HepG2 (cell line): ENCODE measurements around the gene PLPP7. TPM values are rescaled to one million over a fixed set of nuclear protein-coding genes. Genes with fewer than 3 reads are reported as not detected.

Experiments
- ATAC-seq: fragments of 200-7000 bp; cut with Tn5 transposase; 3 replicates; pipeline ENCODE4 v1.9.1; 2020; ENCODE audit warnings: mild to moderate bottlenecking, moderate library complexity
- BruUV-seq: library from RNA; stranded (reverse); fragments of 400-500 nt; replicated peaks from 2 replicates; lab custom pipeline; 2021; lab: Mats Ljungman, UMichigan
- CTCF ChIA-PET: fragments of 300-600 bp; formaldehyde crosslinking; extraction: SDS; loops from one replicate; lab custom pipeline; 2021; ENCODE audit warnings: low total read pairs, inconsistent platforms, low intra/inter-chr PET ratio; lab: Yijun Ruan, JAX
- POLR2A ChIA-PET: fragments of 350-600 bp; sonication (Branson Sonifier 250); formaldehyde crosslinking; loops from one replicate; lab custom pipeline; 2020; ENCODE audit warnings: antibody characterized with exemption, inconsistent platforms; lab: Yijun Ruan, JAX
- DNase-seq: peaks from one replicate; pipeline ENCODE4 v3.0.0-alpha.2; 2015; ENCODE audit warnings: low spot score
- FAIRE-seq: peaks from 3 replicates; lab custom pipeline; 2011; peaks lifted over from hg19 to GRCh38; lab: Jason Lieb, UNC
- H2AFZ ChIP-seq: one replicate; pipeline ENCODE4 v1.6.1; 2011; ENCODE audit warnings: low read length, inconsistent platforms
- H3K27ac ChIP-seq: fragments of 300-600 bp; 3 replicates; pipeline ENCODE4 v1.8.0; 2011; ENCODE audit warnings: mixed run types, mild to moderate bottlenecking, mixed read lengths, low read length, inconsistent platforms; ENCODE audit not compliant: insufficient read depth; ENCODE audit errors: extremely low read length
- H3K27me3 ChIP-seq, 2 experiments: fragments of 200-600 bp in 1 of 2; 2 replicates in 1 of 2; 3 replicates in 1 of 2; pipeline versions ENCODE4 v1.6.0 to v1.8.0; 2011; ENCODE audit warnings: low read length in 2 of 2, mild to moderate bottlenecking in 2 of 2, moderate library complexity in 2 of 2, inconsistent platforms in 1 of 2; ENCODE audit not compliant: insufficient read depth in 2 of 2, control insufficient read depth in 1 of 2
- H3K36me3 ChIP-seq, 2 experiments: fragments of 200-600 bp in 1 of 2; replicated peaks in 1 of 2; 2 replicates in 1 of 2; 3 replicates in 1 of 2; pipeline versions ENCODE4 v1.5.1 to v1.8.0; 2011; ENCODE audit warnings: low read length in 2 of 2, inconsistent platforms in 1 of 2; ENCODE audit not compliant: insufficient read depth in 2 of 2, control insufficient read depth in 1 of 2
- H3K4me1 ChIP-seq: 2 replicates; pipeline ENCODE4 v1.5.1; 2012; ENCODE audit warnings: low read length, inconsistent platforms; ENCODE audit not compliant: insufficient read depth
- H3K4me2 ChIP-seq: 2 replicates; pipeline ENCODE4 v1.6.0; 2011; ENCODE audit warnings: low read depth, low read length, inconsistent platforms
- H3K4me3 ChIP-seq, 3 experiments: fragments of 200-600 bp in 1 of 3; sonication (generic), shearing (Covaris generic) in 1 of 3; replicated peaks in 1 of 3; 2 replicates each; pipeline ENCODE4 v1.5.1; 2011 to 2016; ENCODE audit warnings: low read length in 3 of 3, inconsistent platforms in 2 of 3, low read depth in 2 of 3, mild to moderate bottlenecking in 2 of 3, control low read depth in 1 of 3, mixed read lengths in 1 of 3; ENCODE audit not compliant: insufficient read depth in 1 of 3
- H3K79me2 ChIP-seq: one replicate; pipeline ENCODE4 v1.6.1; 2011; ENCODE audit warnings: low read length, inconsistent platforms; ENCODE audit not compliant: insufficient read depth
- H3K9ac ChIP-seq: 2 replicates; pipeline ENCODE4 v1.6.0; 2011; ENCODE audit warnings: mild to moderate bottlenecking, low read depth, low read length, inconsistent platforms; ENCODE audit not compliant: insufficient read depth
- H3K9me3 ChIP-seq: 2 replicates; pipeline ENCODE4 v1.5.1; 2012; ENCODE audit warnings: mild to moderate bottlenecking, low read length
- H4K20me1 ChIP-seq: 2 replicates; pipeline ENCODE4 v1.6.0; 2011; ENCODE audit warnings: inconsistent platforms, mild to moderate bottlenecking, low read length, moderate library complexity; ENCODE audit not compliant: insufficient read depth
- BCL6 ChIP-seq: IDR thresholded peaks from 2 replicates; pipeline ENCODE4 v1.6.1; 2016; ENCODE audit warnings: missing genetic modification reagents, missing compliant biosample characterization
- BRD4 ChIP-seq: sonication (generic); formaldehyde crosslinking; IDR thresholded peaks from 2 replicates; pipeline ENCODE4 v1.4.0; 2020; ENCODE audit warnings: missing genetic modification reagents
- ETS1 ChIP-seq: sonication (generic); formaldehyde crosslinking; IDR thresholded peaks from 2 replicates; pipeline ENCODE4 v1.4.0; 2020; ENCODE audit warnings: missing genetic modification reagents
- NFE2L2 ChIP-seq: fragments of 150-350 bp; IDR thresholded peaks from 2 replicates; pipeline ENCODE4 v1.6.1; 2014; ENCODE audit warnings: low read length
- ZNF143 ChIP-seq: sonication (generic); formaldehyde crosslinking; IDR thresholded peaks from 2 replicates; pipeline ENCODE4 v1.4.0; 2020; ENCODE audit warnings: missing genetic modification reagents
- ZNF7 ChIP-seq: IDR thresholded peaks from 2 replicates; pipeline ENCODE4 v1.6.1; 2016; ENCODE audit warnings: missing biosample characterization, missing genetic modification reagents
- ZNF768 ChIP-seq: sonication (generic); formaldehyde crosslinking; IDR thresholded peaks from 2 replicates; pipeline ENCODE4 v1.4.0; 2020; ENCODE audit warnings: missing genetic modification reagents
- ZSCAN12 ChIP-seq: sonication (generic); formaldehyde crosslinking; IDR thresholded peaks from 2 replicates; pipeline ENCODE4 v1.9.0; 2021; ENCODE audit warnings: mild to moderate bottlenecking, missing genetic modification reagents
- WGBS: methylation state at CpG from one replicate; pipeline ENCODE4 v1.1.6; 2017; ENCODE audit warnings: low lambda C conversion rate; 5-methylcytosine and 5-hydroxymethylcytosine counted together
- in situ Hi-C: cut with HindIII; loops from 2 replicates; pipeline ENCODE4 v1.10.0; 2017; ENCODE audit warnings: low pct_unique_long_range_greater_than_20kb; ENCODE audit not compliant: extremely low pct_ligation_motif_present
- intact Hi-C: fragments of 100-400 bp; cut with micrococcal nuclease; formaldehyde crosslinking; loops from one replicate; pipeline ENCODE4 v1.10.0; 2022; ENCODE audit not compliant: unreplicated experiment
- polyA plus RNA-seq, 8 experiments: library from polyadenylated mRNA; depleted of rRNA in 3 of 8; stranded (reverse) in 7 of 8; unstranded in 1 of 8; fragments of >200 nt; fragmentation: Illumina TruSeq in 4 of 8; extraction: Trizol in 4 of 8; gene quantifications; 2 replicates each; pipeline versions ENCODE4 v1.2.1 to v1.2.3, GENCODE V29; 2011 to 2016; ENCODE audit warnings: low read depth in 4 of 8, missing spikeins in 1 of 8, mixed read lengths in 1 of 8; ENCODE audit not compliant: insufficient read depth in 1 of 8
- total RNA-seq, 5 experiments: library from RNA; depleted of rRNA; stranded (reverse); fragments of >200 nt; fragmentation: Illumina TruSeq; extraction: Trizol; gene quantifications; 2 replicates each; pipeline ENCODE4 v1.2.3, GENCODE V29; 2016; ENCODE audit warnings: low read depth in 1 of 5
- TF ChIP-seq, protein P1 (sequence below): IDR thresholded peaks from 2 replicates; pipeline ENCODE4 v1.6.1; 2016

PLPP7 gene
- total and polyA plus RNA-seq, 2 of the 13 experiments (the other 11 are each of a cell fraction or from before 2014, with no cell fraction given): 0.33 to 1.2 TPM

DNA sequence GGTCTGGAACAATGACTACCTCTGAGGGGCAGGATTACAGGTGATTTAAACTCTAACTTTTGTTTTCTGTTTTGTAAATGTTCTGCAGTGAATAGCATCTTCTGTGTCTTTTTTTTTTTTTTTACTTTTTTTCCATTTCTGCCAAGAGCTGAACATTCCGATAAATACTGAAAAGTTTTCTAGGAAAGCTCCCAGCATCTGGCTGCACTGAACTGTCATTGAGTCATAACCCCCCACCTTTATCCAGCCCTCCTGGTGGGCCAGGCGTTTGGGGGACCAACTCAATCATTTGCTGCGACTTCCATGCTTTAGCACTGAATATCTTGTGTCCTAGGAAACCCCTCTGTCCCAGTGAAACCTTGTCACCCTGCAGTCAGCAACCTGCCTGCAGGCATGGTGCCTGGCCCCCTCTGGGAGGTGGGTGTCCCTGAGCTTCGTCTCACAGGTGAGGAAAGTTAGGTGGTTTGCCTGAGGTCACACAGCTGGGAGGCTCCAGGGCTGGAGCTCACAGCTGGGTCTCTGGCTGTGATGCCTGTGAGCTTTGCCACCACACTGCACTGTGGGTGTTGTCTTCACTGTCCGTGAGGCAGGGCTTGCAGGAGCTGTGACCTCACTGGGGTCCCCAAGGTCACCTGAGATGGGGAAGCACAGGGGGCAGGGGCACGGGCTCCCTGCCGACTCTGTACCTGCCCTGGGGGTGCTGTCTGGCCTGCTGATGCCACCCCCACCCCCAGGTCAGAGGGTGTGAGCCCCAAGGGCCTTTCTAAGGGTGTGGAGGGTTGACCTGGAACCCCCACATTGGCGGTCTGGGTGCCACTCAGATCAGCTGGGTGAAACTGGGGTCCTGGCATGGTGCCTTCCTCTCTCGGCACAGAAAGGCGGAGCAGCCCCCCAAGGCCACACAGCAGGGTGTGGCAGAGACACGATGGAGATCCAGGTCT is 14.1 kb downstream of the PLPP7 start:
- WGBS: 20% methylated on average over 6 of the region's 11 CpGs
- in situ Hi-C loops: no loop called here
- Histone ChIP-seq H3K79me2 (no peaks in the 10 kb centered on the region), H3K4me3 (no peak overlapping the region), H3K9ac (no peak overlapping the region), H2AFZ (no peak overlapping the region), H3K4me2 (no peak overlapping the region), H3K4me1 (peaks cover 13% of the 10 kb centered on the region), H4K20me1 (no peaks in the 10 kb centered on the region), H3K27me3 (peaks cover 6 to 49% of the 10 kb centered on the region in 2 experiments; a peak in 3 of 5 replicates), H3K9me3 (no peaks in the 10 kb centered on the region), H3K36me3 (no peaks in the 10 kb centered on the region), H3K27ac (no peak overlapping the region)
- no peak for FAIRE-seq
- peak; percentile 13; the same call in 2 of the 3 replicates for ATAC-seq
- no TSS peak for BruUV-seq
- TF ChIP-seq ZNF7 (CRISPR knock-in tag) (peak; percentile 61; the same call in 1 of the 2 replicates), ZNF768 (peak; percentile 70), BRD4 (CRISPR knock-in tag) (no peak), BCL6 (CRISPR knock-in tag) (no peak), ZSCAN12 (CRISPR knock-in tag) (no peak), NFE2L2 (no peak), ZNF143 (no peak), ETS1 (CRISPR knock-in tag) (no peak)
- TF ChIP-seq, protein P1, sequence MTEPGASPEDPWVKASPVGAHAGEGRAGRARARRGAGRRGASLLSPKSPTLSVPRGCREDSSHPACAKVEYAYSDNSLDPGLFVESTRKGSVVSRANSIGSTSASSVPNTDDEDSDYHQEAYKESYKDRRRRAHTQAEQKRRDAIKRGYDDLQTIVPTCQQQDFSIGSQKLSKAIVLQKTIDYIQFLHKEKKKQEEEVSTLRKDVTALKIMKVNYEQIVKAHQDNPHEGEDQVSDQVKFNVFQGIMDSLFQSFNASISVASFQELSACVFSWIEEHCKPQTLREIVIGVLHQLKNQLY (CRISPR knock-in tag): no peak
- intact Hi-C loops: no loop called here
- DNase-seq: no peak
- ChIA-PET CTCF (no interaction called here), POLR2A (no interaction called here)
